ENCODE results near the gene PLOD3.
"Not testable (repeated sequence)": the region's sequence is repeated elsewhere in the genome, so short reads cannot be mapped to it uniquely, and the experiment has no call there.

Gene PLOD3

DNA sequence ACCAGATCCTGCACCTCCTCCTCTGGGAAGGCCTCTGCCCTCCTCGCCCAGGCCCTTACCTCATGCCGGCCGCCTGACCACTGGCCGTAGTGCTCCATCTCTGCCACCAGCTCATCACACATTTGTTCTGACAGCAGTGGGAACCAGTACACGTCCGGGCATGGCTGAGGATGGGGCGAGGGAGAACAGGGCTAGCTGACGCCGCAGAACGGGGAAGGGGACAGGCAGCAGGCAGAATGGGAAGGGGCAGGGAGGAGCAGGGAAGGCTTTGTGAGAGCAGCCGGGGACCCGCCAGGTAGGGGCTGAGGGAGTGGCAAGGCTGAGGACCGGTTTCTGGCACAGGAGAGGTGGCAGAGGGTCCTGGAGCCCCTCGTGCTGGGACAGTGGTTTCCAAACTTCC, 8.6 kb downstream of the PLOD3 start:
- no peak for FAIRE-seq

DNA sequence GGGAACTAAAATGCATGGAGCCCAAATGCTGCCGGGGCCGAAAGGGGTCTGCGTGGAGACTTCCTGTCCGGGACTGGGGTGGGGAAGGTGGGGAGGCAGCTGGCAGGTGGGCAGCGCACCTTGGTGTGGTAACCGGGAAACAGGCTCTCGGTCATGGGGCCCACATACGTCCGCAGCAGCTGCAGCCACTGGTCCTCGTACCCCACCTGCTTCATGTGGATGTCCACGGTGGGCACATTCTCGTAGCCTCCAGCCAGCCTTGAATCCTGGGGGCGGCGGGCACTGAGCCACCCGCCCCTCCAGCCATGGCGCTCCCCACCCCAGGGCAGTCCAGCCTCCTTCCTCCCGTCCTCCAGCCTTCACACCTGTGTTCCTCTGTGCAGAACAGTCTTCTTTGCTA, 9.9 kb downstream of the PLOD3 start:
- no peak for FAIRE-seq

DNA sequence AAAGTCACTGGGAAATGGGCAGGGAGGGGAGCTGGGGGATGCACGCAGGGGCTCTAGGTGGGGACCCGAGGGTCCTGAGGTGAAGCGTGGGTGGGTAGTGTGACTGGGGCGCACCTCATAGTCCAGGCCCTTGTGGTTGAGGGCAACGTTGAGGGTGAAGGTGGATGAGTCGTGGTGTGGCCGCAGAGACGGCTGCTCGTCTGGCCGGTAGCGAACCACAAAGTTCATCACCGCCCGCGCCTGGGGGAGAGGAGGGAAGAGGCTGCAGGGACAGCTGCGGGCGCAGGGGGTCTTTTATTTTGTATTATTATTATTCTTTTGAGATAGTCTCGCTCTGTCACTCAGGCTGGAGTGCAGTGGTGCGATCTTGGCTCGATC, 10.7 kb downstream of the PLOD3 start:
- FAIRE-seq, result no peak

DNA sequence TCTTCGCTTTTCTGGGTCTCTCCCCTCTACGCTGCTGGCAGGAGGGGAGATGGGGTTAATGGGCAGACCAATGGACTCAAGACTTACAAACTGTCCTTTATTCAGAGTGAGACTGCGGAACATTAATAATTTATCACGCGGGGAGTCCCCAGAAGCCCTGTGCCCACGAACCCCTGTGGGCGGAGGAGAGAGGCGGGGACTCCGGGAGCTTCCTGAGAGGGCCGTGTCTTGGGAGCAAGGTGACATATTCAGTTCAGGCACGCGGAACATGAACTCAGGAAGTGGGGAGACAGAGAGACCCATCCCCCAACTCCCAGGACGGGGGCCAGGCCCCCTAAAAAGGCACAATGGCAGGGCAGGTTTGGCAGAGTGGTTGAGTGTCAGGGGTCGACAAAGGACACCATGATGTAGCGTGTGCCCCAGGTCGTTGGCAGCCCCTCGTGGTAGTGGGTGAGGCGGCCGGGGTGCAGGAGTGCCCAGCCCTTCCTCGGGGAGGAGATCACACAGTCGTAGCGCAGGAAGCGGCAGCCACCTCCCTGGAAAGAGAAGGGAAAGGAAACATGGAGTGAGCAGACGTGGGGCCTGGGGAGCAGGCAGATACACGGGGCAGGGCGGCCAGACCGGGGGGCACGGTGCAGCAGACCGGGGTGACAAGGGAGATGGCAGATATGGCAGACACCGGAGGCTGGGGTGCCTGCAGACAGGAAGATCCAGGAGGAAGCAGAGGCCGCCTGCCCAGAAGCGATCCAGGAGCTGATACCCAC, 11.3 kb downstream of the PLOD3 start:
- no peak for FAIRE-seq

DNA sequence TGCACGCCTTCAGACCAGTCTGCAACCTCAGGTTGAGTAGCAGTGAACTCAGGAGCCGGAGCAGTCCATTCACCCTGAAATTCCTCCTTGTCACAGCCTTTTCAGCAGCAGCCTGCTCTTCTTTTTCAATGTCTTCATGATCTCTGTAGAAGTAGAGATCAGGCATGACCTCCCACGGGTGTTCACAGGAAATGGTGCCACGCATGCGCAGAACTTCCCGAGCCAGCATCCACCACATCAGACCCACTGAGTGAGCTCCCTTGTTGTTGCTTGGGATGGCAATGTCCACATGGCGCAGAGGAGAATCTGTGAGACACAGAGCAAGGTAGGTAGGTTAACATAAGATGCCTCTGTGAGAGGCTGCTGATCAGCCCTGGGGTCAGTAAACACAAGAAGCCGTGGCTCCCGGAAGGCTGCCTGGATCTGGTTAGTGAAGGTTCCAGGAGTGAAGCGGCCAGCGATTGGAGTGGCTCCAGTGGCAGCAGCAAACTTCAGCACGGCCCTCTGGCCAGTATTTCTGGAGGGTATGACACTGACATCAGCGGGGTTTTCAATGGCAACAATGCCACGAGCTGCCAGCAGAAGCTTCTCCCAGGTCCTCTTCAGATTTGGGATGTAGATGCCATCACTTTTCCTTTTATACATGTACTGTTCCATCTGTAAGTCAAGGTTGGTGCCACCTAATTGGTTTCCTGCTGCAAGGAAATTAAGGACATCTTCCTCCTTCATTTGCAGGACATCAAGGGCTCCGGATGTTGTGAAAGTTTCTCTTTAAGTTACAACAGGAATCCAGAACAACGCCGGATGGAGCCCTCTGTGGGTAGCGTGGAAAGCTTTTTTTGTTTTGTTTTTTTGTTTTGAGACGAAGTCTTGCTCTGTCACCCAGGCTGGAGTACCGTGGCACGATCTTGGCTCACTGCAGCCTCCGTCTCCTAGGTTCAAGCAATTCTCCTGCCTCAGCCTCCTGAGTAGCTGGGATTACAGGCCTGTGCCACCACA, 13.3 kb downstream of the PLOD3 start:
- not testable (repeated sequence) for FAIRE-seq

DNA sequence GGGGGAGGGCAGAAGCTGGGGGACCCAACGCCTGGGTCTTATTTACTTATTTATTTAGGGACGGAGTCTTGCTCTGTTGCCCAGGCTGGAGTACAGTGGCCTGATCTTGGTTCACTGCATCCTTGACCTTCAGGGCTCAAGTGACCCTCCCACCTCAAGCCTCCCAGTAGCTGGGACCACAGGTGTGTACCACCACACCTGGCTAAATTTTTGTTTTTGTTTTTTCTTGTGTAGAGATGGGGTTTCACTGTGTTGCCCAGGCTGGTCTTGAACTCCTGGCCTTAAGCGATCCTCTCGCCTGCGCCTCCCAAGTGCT, 14.8 kb downstream of the PLOD3 start:
- FAIRE-seq, result no peak

DNA sequence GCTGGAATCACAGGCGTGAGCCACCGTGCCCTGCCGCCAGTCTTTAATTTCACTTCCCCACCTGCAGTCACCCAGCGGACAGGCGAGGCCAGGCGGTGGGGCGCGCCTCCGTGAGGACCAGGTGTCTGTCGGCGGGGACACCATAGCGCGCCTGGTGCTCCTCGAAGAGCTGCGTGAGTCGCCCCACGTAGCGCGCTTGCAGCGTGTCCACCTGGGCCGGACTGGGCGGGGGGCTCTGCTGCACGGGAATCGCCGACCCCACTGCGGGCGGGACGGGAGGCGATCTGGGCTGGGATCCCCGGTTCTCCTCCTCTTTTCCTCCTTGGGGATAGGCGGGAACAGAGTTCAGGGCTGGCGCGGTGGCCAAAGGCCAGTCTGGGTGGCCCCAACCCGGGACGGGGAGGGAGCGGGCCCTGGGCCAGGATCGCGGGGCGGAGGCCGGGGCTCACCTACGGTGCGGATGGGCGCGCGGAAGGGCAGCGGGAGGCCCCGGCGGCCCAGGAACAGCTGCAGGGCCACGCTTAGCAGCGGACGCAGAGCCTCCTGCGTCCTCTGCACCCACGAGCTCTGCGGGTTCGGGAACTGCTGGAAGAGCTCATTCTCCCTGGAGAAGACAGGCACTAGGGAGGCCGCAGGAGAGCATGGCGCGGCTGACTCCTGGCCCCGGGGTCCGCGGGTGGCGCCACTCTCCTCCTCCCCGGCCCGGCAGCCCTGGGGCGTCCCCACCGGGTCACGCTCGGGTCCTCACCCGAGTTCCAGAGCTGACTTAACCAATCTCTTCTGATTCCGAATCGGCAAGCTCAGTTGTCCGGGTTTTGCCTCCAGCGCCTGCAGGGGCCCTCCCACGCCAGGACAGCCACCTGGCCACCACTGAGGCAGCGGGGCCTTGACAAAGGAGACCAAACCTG, 15.4 kb downstream of the PLOD3 start:
- FAIRE-seq, result no peak

DNA sequence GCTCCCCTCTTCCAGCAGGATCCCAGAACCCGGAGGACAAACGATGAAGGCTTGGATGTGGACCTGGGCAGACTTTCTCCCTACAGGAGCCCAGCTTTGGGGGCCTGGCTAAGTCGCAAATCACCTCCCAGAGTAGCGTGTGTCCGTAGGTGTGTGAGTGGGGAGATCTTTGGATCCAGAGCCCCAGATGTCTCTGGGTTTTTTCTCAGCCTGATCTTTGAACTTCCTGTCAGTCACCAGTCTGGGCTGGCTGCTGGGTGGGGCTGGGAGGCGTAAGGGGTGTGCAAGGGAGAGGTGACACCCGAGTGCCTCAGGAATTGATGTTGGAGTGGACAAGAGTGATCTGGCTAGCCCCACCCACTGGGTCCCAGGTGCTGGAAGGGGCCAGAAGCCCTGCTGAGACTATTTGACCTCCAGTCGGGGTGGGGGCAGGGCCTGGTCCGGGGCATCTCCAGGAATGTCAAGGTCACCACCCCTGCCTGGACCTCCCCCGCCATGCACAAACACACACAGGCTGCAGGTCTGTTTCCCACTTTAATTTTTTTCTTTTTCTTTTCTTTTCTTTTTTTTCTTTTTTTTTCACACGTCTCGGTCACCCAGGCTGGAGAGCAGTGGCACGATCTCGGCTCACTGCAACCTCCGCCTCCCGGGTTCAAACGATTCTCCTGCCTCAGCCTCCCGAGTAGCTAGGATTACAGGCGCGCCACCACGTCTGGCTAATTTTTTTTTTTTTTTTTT, 16.4 kb downstream of the PLOD3 start, which contains the start of gene MOGAT3:
MOGAT3 (minus strand) TSS at position 175 of the 738 bp plus-strand sequence. CDS start 182 bp downstream, outside the sequence.
- FAIRE-seq, result no peak

DNA sequence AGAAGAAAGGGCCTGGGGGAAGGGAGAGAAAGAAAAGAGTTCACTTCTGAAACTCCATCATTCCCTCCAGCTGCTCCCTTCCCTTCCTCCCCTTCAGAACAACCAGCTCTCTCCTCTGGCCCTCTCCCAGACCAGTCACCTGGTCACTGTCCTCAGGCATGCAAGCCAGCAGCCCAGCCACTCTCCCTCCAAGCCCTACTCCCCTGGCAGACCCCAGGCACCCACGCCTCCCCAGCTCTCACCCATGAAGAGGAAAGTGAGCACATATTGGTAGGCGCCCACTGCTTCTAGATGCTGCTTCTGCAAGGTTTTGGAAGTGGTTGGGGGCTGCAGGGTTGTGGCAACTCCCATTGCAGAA, 16.9 kb downstream of the PLOD3 start:
- FAIRE-seq, result no peak

DNA sequence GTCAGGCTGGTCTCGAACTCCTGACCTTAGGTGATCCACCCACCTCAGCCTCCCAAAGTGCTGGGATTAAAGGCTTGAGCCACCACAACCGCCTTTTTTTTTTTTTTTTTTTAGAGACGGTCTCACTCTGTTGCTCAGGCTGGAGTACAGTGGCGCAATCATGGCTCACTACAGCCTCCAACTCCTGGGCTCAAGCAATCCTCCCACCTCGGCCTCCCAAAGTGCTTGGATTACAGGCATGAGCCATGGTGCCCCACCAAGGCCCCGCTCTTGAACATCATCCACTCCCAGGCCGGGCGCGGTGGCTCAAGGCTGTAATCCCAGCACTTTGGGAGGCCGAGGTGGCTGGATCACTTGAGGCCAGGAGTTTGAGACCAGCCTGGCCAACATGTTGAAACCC, 17.9 kb downstream of the PLOD3 start:
- not testable (repeated sequence) for FAIRE-seq

DNA sequence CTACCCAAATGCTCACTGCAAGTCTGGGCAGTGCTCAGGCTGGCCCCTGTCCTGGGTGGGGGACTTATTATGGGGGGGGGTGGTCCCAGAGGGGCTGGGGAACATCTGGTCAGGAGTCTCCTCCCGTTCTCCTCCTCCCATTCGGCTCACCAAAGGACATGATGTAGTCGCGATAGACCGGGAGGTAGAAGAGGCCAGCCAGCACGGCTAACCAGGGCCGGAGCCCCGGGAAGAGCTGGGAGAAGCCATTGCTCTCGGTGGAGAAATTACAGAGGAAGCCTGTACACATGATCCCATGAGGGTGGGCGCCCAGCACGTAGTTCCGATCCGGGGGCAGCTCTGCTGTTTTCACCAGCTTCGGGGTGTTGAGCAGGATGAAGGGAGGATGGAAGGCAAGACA, 18.9 kb downstream of the PLOD3 start:
- no peak for FAIRE-seq

DNA sequence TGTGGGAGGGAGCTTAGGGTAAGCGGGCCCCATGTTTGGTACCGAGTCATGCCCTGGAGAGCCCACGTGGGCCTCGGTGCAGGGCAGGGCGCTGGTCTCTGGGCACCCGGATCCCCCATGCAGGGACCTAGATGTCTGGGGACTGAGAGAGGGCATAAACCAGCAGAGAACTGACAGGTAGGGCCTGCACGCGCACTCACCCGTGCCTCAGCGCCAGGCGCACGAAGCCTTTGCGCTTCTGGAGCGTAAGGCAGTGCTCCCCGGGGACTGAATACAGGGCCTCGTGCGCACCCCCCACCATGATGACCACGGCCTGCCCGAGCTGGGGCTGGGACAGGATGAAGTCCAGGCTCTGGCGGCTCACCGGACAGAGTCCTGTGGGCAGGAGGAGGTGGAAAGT, 19.4 kb downstream of the PLOD3 start:
- FAIRE-seq, result no peak

DNA sequence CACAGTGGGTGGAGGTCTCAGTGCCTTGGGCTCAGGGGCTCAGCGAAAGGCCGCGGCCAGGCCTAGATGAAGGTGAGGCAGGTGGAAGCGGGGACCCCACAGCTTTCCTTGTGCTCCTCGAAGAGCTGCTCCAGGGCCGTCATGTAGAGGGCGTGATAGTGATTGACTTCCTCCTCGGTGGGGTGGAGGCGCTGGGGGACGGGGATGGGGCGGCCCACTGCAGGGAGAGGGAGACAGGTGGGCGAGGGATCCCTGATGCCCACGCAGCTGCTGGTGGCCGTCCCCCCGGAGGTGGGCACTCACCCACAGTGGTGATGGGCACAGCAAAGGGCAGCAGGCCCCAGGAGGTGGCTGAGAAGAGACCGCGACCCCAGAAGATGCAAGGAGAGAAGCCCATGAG, 21.5 kb downstream of the PLOD3 start:
- no peak for FAIRE-seq

DNA sequence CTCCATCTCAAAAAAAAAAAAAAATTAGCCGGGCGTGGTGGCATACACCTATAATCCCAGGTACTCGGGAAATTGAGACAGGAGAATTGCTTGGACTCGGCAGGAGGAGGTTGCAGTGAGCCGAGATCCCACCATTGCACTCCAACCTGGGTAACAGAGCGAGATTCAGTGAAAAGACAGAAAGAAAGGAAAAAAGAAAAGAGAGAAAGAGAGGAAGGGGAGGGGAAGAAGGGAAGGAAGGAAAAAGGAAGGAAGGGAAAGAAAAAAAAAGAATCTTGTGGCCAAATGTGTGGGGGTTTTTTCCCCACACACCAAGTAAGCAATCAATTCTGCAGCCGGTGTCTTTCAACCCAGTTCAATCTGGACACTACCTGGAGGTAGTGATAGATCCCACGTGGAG, 28.3 kb downstream of the PLOD3 start:
- no peak for FAIRE-seq

DNA sequence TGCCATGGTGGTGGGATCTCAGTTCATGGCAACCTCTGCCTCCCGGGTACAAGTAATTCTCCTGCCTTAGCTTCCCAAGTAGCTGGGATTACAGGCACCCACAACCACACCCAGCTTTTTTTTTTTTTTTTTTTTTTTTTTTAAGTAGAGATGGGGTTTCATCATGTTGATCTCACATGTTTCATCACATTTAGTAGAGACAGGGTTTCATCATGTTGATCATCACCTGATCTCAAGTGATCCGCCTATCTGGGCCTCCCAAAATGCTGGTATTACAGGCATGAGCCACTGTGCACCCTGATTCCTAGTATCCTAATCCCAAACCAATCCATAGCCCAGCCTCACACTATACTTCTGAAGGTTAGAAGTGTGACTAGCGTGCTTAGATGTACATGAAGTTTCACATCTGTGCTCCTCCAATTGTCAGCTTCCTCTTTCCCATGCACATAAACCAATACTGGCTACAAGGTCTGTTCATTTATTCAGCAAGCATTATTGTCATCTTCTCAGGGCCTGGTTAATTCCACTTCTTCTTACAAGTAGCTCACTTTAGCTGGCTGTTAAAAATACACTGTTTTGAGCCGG, 30.4 kb downstream of the PLOD3 start:
- FAIRE-seq, result no peak

DNA sequence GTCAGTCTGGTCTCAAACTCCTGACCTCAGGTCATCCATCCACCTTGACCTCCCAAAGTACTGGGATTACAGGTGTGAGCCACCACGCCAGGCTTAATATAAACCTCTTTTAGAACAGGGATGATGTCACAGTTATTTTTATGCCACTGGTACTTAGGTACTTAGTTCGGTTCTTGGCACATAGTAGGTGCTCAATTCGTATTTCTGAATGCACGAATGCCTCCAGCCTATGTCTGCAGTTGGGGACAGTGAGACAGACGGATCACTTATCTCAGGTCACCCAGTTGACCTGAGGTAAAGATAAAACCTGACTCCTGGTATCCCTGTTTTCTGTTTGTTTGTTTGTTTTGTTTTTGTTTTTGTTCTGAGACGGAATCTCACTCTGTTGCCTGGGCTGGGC, 31.2 kb downstream of the PLOD3 start:
- no peak for FAIRE-seq

DNA sequence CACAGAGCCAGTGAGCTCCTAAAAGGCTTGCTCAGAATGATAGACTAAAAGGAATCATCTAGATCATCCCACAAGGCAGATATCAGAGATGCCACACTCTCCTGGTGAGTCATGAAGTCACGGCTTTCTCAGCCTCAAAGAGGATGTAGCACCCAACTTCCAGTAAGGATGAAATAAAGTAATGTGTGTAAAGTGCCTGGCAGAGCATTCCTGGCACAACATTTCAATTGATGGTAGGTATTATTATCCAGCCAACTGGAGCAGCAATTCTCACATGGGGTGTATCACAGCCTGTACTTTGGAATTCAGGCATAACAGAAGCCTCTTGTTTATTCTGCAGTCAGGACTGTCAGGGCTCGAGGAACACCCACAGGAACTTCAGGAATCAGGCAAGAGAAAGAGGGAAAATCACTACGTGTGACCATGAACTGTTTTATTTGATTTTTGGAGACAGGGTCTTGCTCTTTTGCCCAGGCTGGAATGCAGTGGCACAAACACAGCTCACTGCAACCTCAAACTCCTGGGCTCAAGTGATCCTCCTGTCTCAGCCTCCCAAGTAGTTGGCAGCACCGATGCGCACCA, 32.0 kb downstream of the PLOD3 start:
- FAIRE-seq, result no peak

DNA sequence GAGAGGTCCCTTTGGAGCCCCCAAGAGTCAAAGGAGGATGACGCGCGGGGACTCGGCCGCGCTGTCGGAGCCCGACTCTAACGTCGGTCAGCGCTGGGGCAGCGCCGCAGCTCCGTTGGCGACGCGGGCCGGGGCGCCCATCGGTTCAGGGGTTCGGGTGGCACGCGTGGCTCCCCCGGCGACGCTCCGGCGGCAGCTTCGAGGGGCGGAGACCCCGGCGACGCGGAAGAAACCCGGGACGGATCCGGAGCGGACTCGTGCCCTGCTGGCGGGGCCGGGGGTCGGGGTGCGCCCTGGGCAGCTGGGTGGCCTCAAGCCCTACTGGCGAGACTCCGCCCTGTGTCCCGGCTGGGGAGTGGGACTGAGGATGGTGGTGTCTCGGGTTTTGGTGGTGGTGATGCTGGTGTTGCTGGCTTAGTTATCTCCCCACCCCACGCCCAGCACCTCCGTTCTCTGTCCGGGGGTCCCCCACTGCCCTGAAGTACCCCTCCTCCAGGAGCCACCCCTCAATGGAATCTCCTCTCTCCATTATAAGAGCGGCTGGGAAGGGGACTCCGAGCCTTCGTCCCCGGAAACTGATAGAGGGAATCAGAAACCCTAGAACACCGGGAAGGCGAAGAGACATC, 37.1 kb downstream of the PLOD3 start, which contains the start of gene NAT16:
NAT16 (minus strand) TSS at position 164 of the 626 bp plus-strand sequence. CDS start 5,486 bp downstream, outside the sequence.
- no peak for FAIRE-seq

DNA sequence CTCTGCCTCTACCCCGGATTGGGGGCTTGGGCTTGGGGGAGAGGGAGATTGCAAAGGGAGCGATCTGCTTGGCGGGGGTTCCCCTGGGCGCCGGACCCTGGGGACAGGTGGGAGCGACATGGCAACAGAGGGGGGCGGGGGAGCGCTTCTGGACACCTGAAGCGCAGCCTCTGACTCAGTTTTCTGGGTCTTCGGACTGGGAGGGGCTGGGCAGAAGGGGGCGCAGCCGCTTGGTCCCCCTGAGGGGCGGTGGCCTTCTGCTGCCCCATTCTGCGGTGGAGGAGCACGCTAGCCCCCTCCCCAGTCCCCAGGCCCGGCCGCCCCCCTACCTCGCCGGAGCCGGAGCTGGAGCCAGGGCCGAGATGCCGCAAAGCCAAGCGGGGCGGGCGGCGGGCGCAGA, 37.7 kb downstream of the PLOD3 start:
- no peak for FAIRE-seq

DNA sequence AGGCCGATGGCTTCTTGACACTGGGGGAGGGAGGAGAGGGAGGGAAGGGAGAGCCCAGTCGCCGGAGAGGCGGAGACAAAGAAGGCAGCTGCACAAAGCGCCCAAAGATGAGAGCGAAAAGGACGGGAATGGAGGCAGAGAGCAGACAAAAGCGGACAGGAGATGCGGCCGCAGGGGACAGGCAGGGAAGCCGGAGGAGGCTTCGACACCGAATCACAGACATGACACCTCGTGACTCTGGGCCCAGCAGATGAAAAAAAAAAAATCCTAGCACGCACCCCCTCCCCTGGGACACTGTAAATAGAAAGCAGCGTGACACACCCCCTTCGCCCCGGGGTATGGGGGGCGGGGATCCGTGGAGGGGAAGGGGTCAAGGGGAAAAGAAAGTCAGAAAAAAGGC, 38.3 kb downstream of the PLOD3 start:
- no peak for FAIRE-seq

DNA sequence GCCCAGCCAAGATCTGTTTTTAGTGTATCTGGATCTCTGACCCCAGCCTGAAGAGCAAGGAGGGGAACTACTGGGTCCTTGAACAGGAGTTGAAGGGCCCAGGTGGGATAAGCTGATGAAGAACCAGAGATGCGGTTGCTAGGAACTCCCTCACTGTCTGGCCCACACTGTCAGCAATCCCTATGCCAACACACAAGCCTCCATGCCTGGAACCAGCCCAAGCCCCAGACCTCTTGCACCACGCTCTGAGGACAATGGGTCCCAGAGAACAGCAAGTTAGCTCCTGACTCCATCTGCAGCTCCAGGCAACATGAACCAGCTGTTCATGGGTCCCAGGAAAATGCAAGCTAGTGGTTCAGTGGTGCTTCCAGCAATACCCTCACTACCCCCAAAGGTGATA, 39.7 kb downstream of the PLOD3 start:
- no peak for FAIRE-seq
